K562 (cell line): ENCODE data around the gene ADGRD1. TPM values are rescaled to one million over a fixed set of nuclear protein-coding genes. Genes with fewer than 3 reads are reported as not detected.
A peak's percentile ranks its signal among the peaks of the same experiment; 100 is the strongest.

Experiments
- ATAC-seq: fragments of 200-7000 bp; cut with Tn5 transposase; 3 replicates; pipeline ENCODE4 v1.9.1; 2020; ENCODE audit warnings: moderate library complexity
- BruUV-seq: library from RNA; stranded (reverse); fragments of 400-500 nt; replicated peaks from 2 replicates; lab custom pipeline; 2021; lab: Mats Ljungman, UMichigan
- CTCF ChIA-PET: fragments of 300-600 bp; formaldehyde crosslinking; extraction: SDS; loops from one replicate; lab custom pipeline; 2021; ENCODE audit warnings: low intra/inter-chr PET ratio; lab: Yijun Ruan, JAX
- POLR2A ChIA-PET: fragments of 300-600, 350-650 bp; sonication (Branson Sonifier 250); formaldehyde crosslinking; extraction: SDS; loops from one replicate; lab custom pipeline; 2021; ENCODE audit warnings: antibody characterized with exemption, inconsistent platforms; lab: Yijun Ruan, JAX
- DNase-seq, 4 experiments: peaks; one replicate each; pipeline versions ENCODE4 v3.0.0 to v3.0.0-alpha.2; 2011 to 2018; ENCODE audit warnings: low spot score in 3 of 4, mixed read lengths in 3 of 4; ENCODE audit errors: extremely low read depth in 1 of 4
- FAIRE-seq: peaks from 2 replicates; lab custom pipeline; 2011; peaks lifted over from hg19 to GRCh38; lab: Jason Lieb, UNC
- H2AFZ ChIP-seq: 2 replicates; pipeline ENCODE4 v1.6.0; 2011; ENCODE audit warnings: low read depth, low read length, control low read depth, inconsistent platforms
- H3K27ac ChIP-seq: fragments of 200-600 bp; 3 replicates; pipeline ENCODE4 v1.8.0; 2011; ENCODE audit warnings: low read depth, mild to moderate bottlenecking, control low read depth, inconsistent platforms, low read length, moderate library complexity, mixed read lengths; ENCODE audit errors: extremely low read depth
- H3K27me3 ChIP-seq, 2 experiments: fragments of 300-600 bp in 1 of 2; 2 replicates in 1 of 2; 3 replicates in 1 of 2; pipeline versions ENCODE4 v1.6.0 to v1.8.0; 2011; ENCODE audit warnings: inconsistent platforms in 2 of 2, low read length in 2 of 2, mild to moderate bottlenecking in 1 of 2, mixed read lengths in 1 of 2, moderate library complexity in 1 of 2; ENCODE audit not compliant: control insufficient read depth in 2 of 2, insufficient read depth in 2 of 2
- H3K36me3 ChIP-seq: fragments of 300-600 bp; 3 replicates; pipeline ENCODE4 v1.8.0; 2011; ENCODE audit warnings: mild to moderate bottlenecking, low read length, inconsistent platforms; ENCODE audit not compliant: control insufficient read depth, insufficient read depth
- H3K4me1 ChIP-seq, 2 experiments: fragments of 200-600 bp in 1 of 2; replicated peaks in 1 of 2; 2 replicates in 1 of 2; 3 replicates in 1 of 2; pipeline versions ENCODE4 v1.5.1 to v1.8.0; 2011; ENCODE audit warnings: inconsistent platforms in 2 of 2, low read length in 2 of 2, mild to moderate bottlenecking in 1 of 2, mixed read lengths in 1 of 2, moderate library complexity in 1 of 2; ENCODE audit not compliant: control insufficient read depth in 2 of 2, insufficient read depth in 2 of 2
- H3K4me2 ChIP-seq: 2 replicates; pipeline ENCODE4 v1.6.1; 2011; ENCODE audit warnings: low read length, control low read depth, inconsistent platforms, mixed read lengths; ENCODE audit not compliant: insufficient read depth
- H3K4me3 ChIP-seq: fragments of 200-600 bp; sonication (generic), shearing (Covaris generic); 2 replicates; pipeline ENCODE4 v1.5.1; 2016; ENCODE audit warnings: control low read depth, inconsistent platforms
- H3K79me2 ChIP-seq: fragments of 200-600 bp; 3 replicates; pipeline ENCODE4 v1.8.0; 2011; ENCODE audit warnings: low read length, inconsistent platforms; ENCODE audit not compliant: control insufficient read depth, insufficient read depth
- H3K9ac ChIP-seq, 2 experiments: 2 replicates each; pipeline versions ENCODE4 v1.6.0 to v1.6.1; 2011; ENCODE audit warnings: low read depth in 2 of 2, low read length in 2 of 2, control low read depth in 1 of 2, inconsistent platforms in 1 of 2, mild to moderate bottlenecking in 1 of 2, mixed read lengths in 1 of 2; ENCODE audit not compliant: insufficient read depth in 1 of 2
- H3K9me1 ChIP-seq: one replicate; pipeline ENCODE4 v1.6.0; 2011; ENCODE audit warnings: inconsistent platforms, mild to moderate bottlenecking, low read length, moderate library complexity; ENCODE audit not compliant: control insufficient read depth, insufficient read depth
- H3K9me3 ChIP-seq: replicated peaks from 2 replicates; pipeline ENCODE4 v1.5.1; 2011; ENCODE audit warnings: low read depth, low read length, inconsistent platforms; ENCODE audit not compliant: control insufficient read depth, insufficient read depth
- H4K20me1 ChIP-seq: replicated peaks from 2 replicates; pipeline ENCODE4 v1.6.1; 2011; ENCODE audit warnings: low read length, inconsistent platforms, mixed read lengths; ENCODE audit not compliant: control insufficient read depth, insufficient read depth
- ARNT ChIP-seq, 2 experiments: fragments of 450-650 bp; IDR thresholded peaks; 2 replicates each; pipeline ENCODE4 v1.6.1; 2016; ENCODE audit warnings: mild to moderate bottlenecking in 1 of 2
- DDX20 ChIP-seq: fragments of 450-650 bp; IDR thresholded peaks from 2 replicates; pipeline ENCODE4 v1.6.1; 2016; ENCODE audit warnings: missing genetic modification characterization, low read depth, mild to moderate bottlenecking, missing compliant biosample characterization, moderate library complexity
- HIVEP1 ChIP-seq: fragments of 250-450 bp; sonication (Bioruptor Pico); IDR thresholded peaks from 2 replicates; pipeline ENCODE4 v1.4.0; 2020; ENCODE audit warnings: mild to moderate bottlenecking
- ID3 ChIP-seq, 2 experiments: fragments of 250-450 bp in 1 of 2; fragments of 450-650 bp in 1 of 2; sonication (Bioruptor Pico) in 1 of 2; IDR thresholded peaks; 2 replicates each; pipeline versions ENCODE4 v1.6.1 to v1.8.0; 2016 to 2021; ENCODE audit warnings: mild to moderate bottlenecking in 2 of 2, moderate library complexity in 2 of 2, missing compliant biosample characterization in 1 of 2, missing genetic modification characterization in 1 of 2
- ILF3 ChIP-seq: fragments of 450-650 bp; IDR thresholded peaks from 2 replicates; pipeline ENCODE4 v1.6.1; 2018; ENCODE audit warnings: antibody characterized with exemption, mild to moderate bottlenecking, moderate library complexity, borderline replicate concordance
- IRF9 ChIP-seq: fragments of 450-650 bp; IDR thresholded peaks from 2 replicates; pipeline ENCODE4 v1.6.1; 2016; ENCODE audit warnings: missing biosample characterization, missing genetic modification characterization
- PPARD ChIP-seq: fragments of 250-450 bp; sonication (Bioruptor Pico); IDR thresholded peaks from 2 replicates; pipeline ENCODE4 v1.8.0; 2022; ENCODE audit warnings: inconsistent platforms, mild to moderate bottlenecking, moderate library complexity
- TCF7L2 ChIP-seq: fragments of 150-350 bp; IDR thresholded peaks from 2 replicates; pipeline ENCODE4 v1.6.1; 2016; ENCODE audit warnings: low read depth, mild to moderate bottlenecking, low read length, moderate library complexity
- ZNF384 ChIP-seq: IDR thresholded peaks from 2 replicates; pipeline ENCODE4 v1.6.1; 2012; ENCODE audit warnings: low read depth, low read length, improper control_type of control experiment
- WGBS: fragments of 100-300 bp; shearing (Covaris generic); methylation state at CpG from one replicate; pipeline ENCODE4 v1.1.6; 2016; ENCODE audit warnings: low coverage, mixed read lengths; ENCODE audit not compliant: insufficient coverage; ENCODE audit errors: missing lambda C conversion rate; 5-methylcytosine and 5-hydroxymethylcytosine counted together
- in situ Hi-C: fragments of 300-500 bp; cut with MboI; formaldehyde crosslinking; loops from 4 replicates; pipeline ENCODE4 v1.15.0; 2018; ENCODE audit warnings: inconsistent platforms, mixed read lengths
- intact Hi-C: fragments of 100-400 bp; cut with micrococcal nuclease; formaldehyde crosslinking; loops from 2 replicates; pipeline ENCODE4 v1.14.2; 2022
- polyA plus RNA-seq, 8 experiments: library from polyadenylated mRNA; depleted of rRNA in 4 of 8; stranded (reverse) in 5 of 8; unstranded in 3 of 8; fragments of >200 nt; fragmentation: Nextera tagmentation in 2 of 8; fragmentation: Illumina TruSeq in 1 of 8; extraction: Ambion mirVana in 2 of 8; extraction: Trizol in 1 of 8; gene quantifications; 2 replicates each; pipeline versions ENCODE4 v1.2.1 to v1.2.3, GENCODE V29; 2011 to 2014; ENCODE audit warnings: inconsistent platforms in 1 of 8, missing spikeins in 1 of 8
- total RNA-seq, 7 experiments: library from RNA; depleted of rRNA in 6 of 7; stranded (reverse); fragments of >200 nt in 6 of 7; fragmentation: Illumina TruSeq in 2 of 7; extraction: Trizol in 2 of 7; gene quantifications; 2 replicates each; pipeline versions ENCODE4 v1.2.1 to v1.2.3, GENCODE V29; 2011 to 2021; ENCODE audit warnings: low replicate concordance in 1 of 7

The ADGRD1 gene
- total and polyA plus RNA-seq, 9 of the 15 experiments (the other 6 are each of a cell fraction or from before 2014, with no cell fraction given): 1.7 to 11.7 (median 3.3) TPM

DNA sequence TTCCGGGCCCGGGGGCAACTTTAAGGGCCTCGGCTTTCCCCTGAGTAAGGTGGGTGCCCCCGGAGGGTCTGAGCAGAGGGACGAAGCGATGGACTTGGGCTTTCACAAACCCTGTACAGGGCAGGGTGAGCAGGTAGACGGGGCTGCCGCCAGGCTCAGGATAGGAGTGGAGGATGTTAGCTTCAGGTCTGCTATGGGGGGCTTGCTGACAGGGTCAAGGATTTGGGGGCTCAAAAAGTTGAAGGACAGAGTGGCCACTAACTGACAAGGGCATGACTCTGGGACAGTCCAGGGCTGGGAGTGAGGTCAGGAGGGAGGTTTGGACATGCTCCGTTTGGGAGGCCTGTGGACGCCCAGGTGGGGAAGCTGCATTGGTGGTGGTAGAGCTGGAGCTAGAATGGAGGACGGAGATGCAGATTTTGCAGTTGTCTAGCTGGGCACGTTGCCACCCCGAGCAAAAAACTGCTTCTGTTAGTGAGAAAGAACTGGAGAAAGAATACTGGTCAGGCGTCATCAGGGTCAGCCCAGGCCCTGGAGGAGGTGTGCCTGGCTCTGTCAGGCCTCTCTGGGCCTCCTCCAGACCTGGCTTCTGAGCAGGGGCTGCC, 113.3 kb downstream of the ADGRD1 start:
- no peak overlapping the region for H3K27ac ChIP-seq
- no peaks in the 10 kb centered on the region for H3K36me3 ChIP-seq
- ATAC-seq: no peak
- no peak for FAIRE-seq
- H3K27me3 ChIP-seq: peaks cover 10 to 28% of the 10 kb centered on the region in 2 experiments; a peak in 4 of 5 replicates
- H3K4me3 ChIP-seq: no peak overlapping the region
- H3K79me2 ChIP-seq: no peaks in the 10 kb centered on the region
- ChIA-PET CTCF (no interaction called here), POLR2A (no interaction called here)
- H2AFZ ChIP-seq: no peak overlapping the region
- H3K9ac ChIP-seq: peak overlapping the region in 1 of 2 experiments; percentile 17; a peak in 1 of 4 replicates
- BruUV-seq: no TSS peak
- in situ Hi-C loops: no loop called here
- no peak for DNase-seq
- peaks cover 16% of the 10 kb centered on the region for H4K20me1 ChIP-seq
- peaks cover 0 to 9% of the 10 kb centered on the region in 2 experiments; a peak in 2 of 5 replicates for H3K4me1 ChIP-seq
- H3K4me2 ChIP-seq: no peak overlapping the region
- intact Hi-C loops: no loop called here
- WGBS: 8% methylated on average over 8 of the region's 14 CpGs
- H3K9me1 ChIP-seq: no peaks in the 10 kb centered on the region
- no peaks in the 10 kb centered on the region for H3K9me3 ChIP-seq
- TF ChIP-seq ZNF384 (no peak), ARNT (IDR thresholded peaks at IDR 0.05) (no peak), IRF9 (tag) (no peak), HIVEP1 (CRISPR knock-in tag) (no peak), ID3 (CRISPR knock-in tag; IDR thresholded peaks at IDR 0.05) (no peak), ID3 (tag; IDR thresholded peaks at IDR 0.05) (no peak), ILF3 (no peak), TCF7L2 (no peak), PPARD (CRISPR knock-in tag) (no peak), DDX20 (no peak)
